HepG2 (cell line): ENCODE data around the gene SUCLG2. TPM values are rescaled to one million over a fixed set of nuclear protein-coding genes. Genes with fewer than 3 reads are reported as not detected.

Experiments
- ATAC-seq: fragments of 200-7000 bp; cut with Tn5 transposase; 3 replicates; pipeline ENCODE4 v1.9.1; 2020; ENCODE audit warnings: mild to moderate bottlenecking, moderate library complexity
- BruUV-seq: library from RNA; stranded (reverse); fragments of 400-500 nt; replicated peaks from 2 replicates; lab custom pipeline; 2021; lab: Mats Ljungman, UMichigan
- CTCF ChIA-PET: fragments of 300-600 bp; formaldehyde crosslinking; extraction: SDS; loops from one replicate; lab custom pipeline; 2021; ENCODE audit warnings: low total read pairs, inconsistent platforms, low intra/inter-chr PET ratio; lab: Yijun Ruan, JAX
- POLR2A ChIA-PET: fragments of 350-600 bp; sonication (Branson Sonifier 250); formaldehyde crosslinking; loops from one replicate; lab custom pipeline; 2020; ENCODE audit warnings: antibody characterized with exemption, inconsistent platforms; lab: Yijun Ruan, JAX
- DNase-seq: peaks from one replicate; pipeline ENCODE4 v3.0.0-alpha.2; 2015; ENCODE audit warnings: low spot score
- FAIRE-seq: peaks from 3 replicates; lab custom pipeline; 2011; peaks lifted over from hg19 to GRCh38; lab: Jason Lieb, UNC
- H2AFZ ChIP-seq: one replicate; pipeline ENCODE4 v1.6.1; 2011; ENCODE audit warnings: low read length, inconsistent platforms
- H3K27ac ChIP-seq: fragments of 300-600 bp; 3 replicates; pipeline ENCODE4 v1.8.0; 2011; ENCODE audit warnings: mixed run types, mild to moderate bottlenecking, mixed read lengths, low read length, inconsistent platforms; ENCODE audit not compliant: insufficient read depth; ENCODE audit errors: extremely low read length
- H3K27me3 ChIP-seq, 2 experiments: fragments of 200-600 bp in 1 of 2; 2 replicates in 1 of 2; 3 replicates in 1 of 2; pipeline versions ENCODE4 v1.6.0 to v1.8.0; 2011; ENCODE audit warnings: low read length in 2 of 2, mild to moderate bottlenecking in 2 of 2, moderate library complexity in 2 of 2, inconsistent platforms in 1 of 2; ENCODE audit not compliant: insufficient read depth in 2 of 2, control insufficient read depth in 1 of 2
- H3K36me3 ChIP-seq, 2 experiments: fragments of 200-600 bp in 1 of 2; replicated peaks in 1 of 2; 2 replicates in 1 of 2; 3 replicates in 1 of 2; pipeline versions ENCODE4 v1.5.1 to v1.8.0; 2011; ENCODE audit warnings: low read length in 2 of 2, inconsistent platforms in 1 of 2; ENCODE audit not compliant: insufficient read depth in 2 of 2, control insufficient read depth in 1 of 2
- H3K4me1 ChIP-seq: 2 replicates; pipeline ENCODE4 v1.5.1; 2012; ENCODE audit warnings: low read length, inconsistent platforms; ENCODE audit not compliant: insufficient read depth
- H3K4me2 ChIP-seq: 2 replicates; pipeline ENCODE4 v1.6.0; 2011; ENCODE audit warnings: low read depth, low read length, inconsistent platforms
- H3K4me3 ChIP-seq, 3 experiments: fragments of 200-600 bp in 1 of 3; sonication (generic), shearing (Covaris generic) in 1 of 3; replicated peaks in 1 of 3; 2 replicates each; pipeline ENCODE4 v1.5.1; 2011 to 2016; ENCODE audit warnings: low read length in 3 of 3, inconsistent platforms in 2 of 3, low read depth in 2 of 3, mild to moderate bottlenecking in 2 of 3, control low read depth in 1 of 3, mixed read lengths in 1 of 3; ENCODE audit not compliant: insufficient read depth in 1 of 3
- H3K79me2 ChIP-seq: one replicate; pipeline ENCODE4 v1.6.1; 2011; ENCODE audit warnings: low read length, inconsistent platforms; ENCODE audit not compliant: insufficient read depth
- H3K9ac ChIP-seq: 2 replicates; pipeline ENCODE4 v1.6.0; 2011; ENCODE audit warnings: mild to moderate bottlenecking, low read depth, low read length, inconsistent platforms; ENCODE audit not compliant: insufficient read depth
- H3K9me3 ChIP-seq: 2 replicates; pipeline ENCODE4 v1.5.1; 2012; ENCODE audit warnings: mild to moderate bottlenecking, low read length
- H4K20me1 ChIP-seq: 2 replicates; pipeline ENCODE4 v1.6.0; 2011; ENCODE audit warnings: inconsistent platforms, mild to moderate bottlenecking, low read length, moderate library complexity; ENCODE audit not compliant: insufficient read depth
- CENPX ChIP-seq: sonication (generic); formaldehyde crosslinking; IDR thresholded peaks from 2 replicates; pipeline ENCODE4 v1.9.0; 2021; ENCODE audit warnings: mild to moderate bottlenecking, missing genetic modification reagents, moderate library complexity
- IRF9 ChIP-seq: sonication (generic); formaldehyde crosslinking; IDR thresholded peaks from 2 replicates; pipeline ENCODE4 v1.8.0; 2022; ENCODE audit warnings: missing genetic modification reagents, mild to moderate bottlenecking, borderline replicate concordance
- NFE2 ChIP-seq: sonication (generic); formaldehyde crosslinking; IDR thresholded peaks from 2 replicates; pipeline ENCODE4 v1.4.0; 2020; ENCODE audit warnings: missing genetic modification reagents
- RBM22 ChIP-seq: fragments of 200-400 bp; formaldehyde crosslinking; optimal IDR thresholded peaks from 2 replicates; pipeline ENCODE3; 2017; ENCODE audit warnings: mild to moderate bottlenecking, low read length, moderate library complexity
- SIN3A ChIP-seq: IDR thresholded peaks from 2 replicates; pipeline ENCODE4 v1.6.1; 2011; ENCODE audit warnings: low read depth, mild to moderate bottlenecking, control low read depth, low read length, borderline replicate concordance
- SMAD1 ChIP-seq: sonication (generic); formaldehyde crosslinking; IDR thresholded peaks from 2 replicates; pipeline ENCODE4 v1.4.0; 2020; ENCODE audit warnings: missing genetic modification reagents, low read depth, mild to moderate bottlenecking, borderline replicate concordance
- SRSF9 ChIP-seq: fragments of 200-400 bp; formaldehyde crosslinking; IDR thresholded peaks from 2 replicates; pipeline ENCODE4 v1.6.1; 2018; ENCODE audit warnings: borderline replicate concordance, mild to moderate bottlenecking, low read depth, low read length; ENCODE audit not compliant: insufficient read depth, poor library complexity, severe bottlenecking
- ZNF354B ChIP-seq: sonication (generic); formaldehyde crosslinking; IDR thresholded peaks from 2 replicates; pipeline ENCODE4 v1.8.0; 2022; ENCODE audit warnings: mild to moderate bottlenecking, missing genetic modification reagents
- ZNF446 ChIP-seq: sonication (generic); formaldehyde crosslinking; IDR thresholded peaks from 2 replicates; pipeline ENCODE4 v1.5.0; 2020; ENCODE audit warnings: mild to moderate bottlenecking, missing genetic modification reagents
- ZNF556 ChIP-seq: sonication (generic); formaldehyde crosslinking; IDR thresholded peaks from 2 replicates; pipeline ENCODE4 v1.4.0; 2020; ENCODE audit warnings: mild to moderate bottlenecking, missing genetic modification reagents, borderline replicate concordance
- ZNF850 ChIP-seq: sonication (generic); formaldehyde crosslinking; conservative IDR thresholded peaks from 2 replicates; pipeline ENCODE4 v1.9.0; 2021; ENCODE audit warnings: mild to moderate bottlenecking, missing genetic modification reagents
- ZSCAN12 ChIP-seq: sonication (generic); formaldehyde crosslinking; IDR thresholded peaks from 2 replicates; pipeline ENCODE4 v1.9.0; 2021; ENCODE audit warnings: mild to moderate bottlenecking, missing genetic modification reagents
- WGBS: methylation state at CpG from one replicate; pipeline ENCODE4 v1.1.6; 2017; ENCODE audit warnings: low lambda C conversion rate; 5-methylcytosine and 5-hydroxymethylcytosine counted together
- in situ Hi-C: cut with HindIII; loops from 2 replicates; pipeline ENCODE4 v1.10.0; 2017; ENCODE audit warnings: low pct_unique_long_range_greater_than_20kb; ENCODE audit not compliant: extremely low pct_ligation_motif_present
- intact Hi-C: fragments of 100-400 bp; cut with micrococcal nuclease; formaldehyde crosslinking; loops from one replicate; pipeline ENCODE4 v1.10.0; 2022; ENCODE audit not compliant: unreplicated experiment
- polyA plus RNA-seq, 8 experiments: library from polyadenylated mRNA; depleted of rRNA in 3 of 8; stranded (reverse) in 7 of 8; unstranded in 1 of 8; fragments of >200 nt; fragmentation: Illumina TruSeq in 4 of 8; extraction: Trizol in 4 of 8; gene quantifications; 2 replicates each; pipeline versions ENCODE4 v1.2.1 to v1.2.3, GENCODE V29; 2011 to 2016; ENCODE audit warnings: low read depth in 4 of 8, missing spikeins in 1 of 8, mixed read lengths in 1 of 8; ENCODE audit not compliant: insufficient read depth in 1 of 8
- total RNA-seq, 5 experiments: library from RNA; depleted of rRNA; stranded (reverse); fragments of >200 nt; fragmentation: Illumina TruSeq; extraction: Trizol; gene quantifications; 2 replicates each; pipeline ENCODE4 v1.2.3, GENCODE V29; 2016; ENCODE audit warnings: low read depth in 1 of 5

SUCLG2 gene
- total and polyA plus RNA-seq, 2 of the 13 experiments (the other 11 are each of a cell fraction or from before 2014, with no cell fraction given): 21.4 to 64.9 TPM

GRCh38 chr3:67517781-67518180 is 136.6 kb downstream of the SUCLG2 start:
- peaks cover 0 to 24% of the 10 kb centered on the region in 2 experiments; a peak in 3 of 5 replicates for H3K36me3 ChIP-seq
- H3K79me2 ChIP-seq: no peaks in the 10 kb centered on the region
- 97% methylated on average over 2 of the region's 2 CpGs for WGBS
- in situ Hi-C loops (no loop called here), intact Hi-C loops (no loop called here)
- no peak for ATAC-seq
- BruUV-seq: no TSS peak
- no peaks in the 10 kb centered on the region for H4K20me1 ChIP-seq
- no peak overlapping the region for H3K27ac ChIP-seq
- ChIA-PET POLR2A (no interaction called here), CTCF (no interaction called here)
- no peak overlapping the region for H2AFZ ChIP-seq
- H3K27me3 ChIP-seq: no peaks in the 10 kb centered on the region
- no peak overlapping the region for H3K9ac ChIP-seq
- H3K4me2 ChIP-seq: no peak overlapping the region
- H3K9me3 ChIP-seq: no peaks in the 10 kb centered on the region
- TF ChIP-seq ZSCAN12 (CRISPR knock-in tag): no peak
- TF ChIP-seq CENPX (CRISPR knock-in tag): no peak
- TF ChIP-seq, all 625 proteins: peak for 0
- DNase-seq (no peak), FAIRE-seq (no peak)
- H3K4me3 ChIP-seq: no peak overlapping the region
- H3K4me1 ChIP-seq: no peaks in the 10 kb centered on the region

GRCh38 chr3:67516496-67516895 is 137.9 kb downstream of the SUCLG2 start:
- intact Hi-C loops: no loop called here
- WGBS: 81% methylated on average over 1 of the region's 2 CpGs
- CTCF ChIA-PET: no interaction called here

More at GRCh38 chr3:67516496-67516895, 137.9 kb downstream of the SUCLG2 start:
- H3K9me3 ChIP-seq: no peaks in the 10 kb centered on the region
- H3K79me2 ChIP-seq: no peaks in the 10 kb centered on the region
- no peak overlapping the region for H3K9ac ChIP-seq
- ATAC-seq: no peak
- POLR2A ChIA-PET: no interaction called here
- no peak for DNase-seq
- no peak overlapping the region for H3K4me2 ChIP-seq
- no peak overlapping the region for H3K27ac ChIP-seq
- H3K36me3 ChIP-seq: peaks cover 0 to 24% of the 10 kb centered on the region in 2 experiments; a peak in 3 of 5 replicates
- H2AFZ ChIP-seq: no peak overlapping the region
- in situ Hi-C loops: no loop called here
- no peaks in the 10 kb centered on the region for H4K20me1 ChIP-seq
- no TSS peak for BruUV-seq
- H3K4me3 ChIP-seq: no peak overlapping the region
- TF ChIP-seq RBM22: no peak
- TF ChIP-seq ZNF850 (CRISPR knock-in tag): no peak
- no peak for TF ChIP-seq SIN3A
- no peak for TF ChIP-seq NFE2 (CRISPR knock-in tag)
- no peak for TF ChIP-seq ZNF354B
- TF ChIP-seq IRF9: no peak
- TF ChIP-seq SRSF9: no peak
- no peak for TF ChIP-seq ZNF446 (CRISPR knock-in tag)
- no peak for TF ChIP-seq ZNF556
- TF ChIP-seq SMAD1 (CRISPR knock-in tag): no peak
- no peaks in the 10 kb centered on the region for H3K4me1 ChIP-seq
- no peak for FAIRE-seq
- no peaks in the 10 kb centered on the region for H3K27me3 ChIP-seq
